Measurements from ENCODE around the gene NBEA.

The NBEA gene

DNA sequence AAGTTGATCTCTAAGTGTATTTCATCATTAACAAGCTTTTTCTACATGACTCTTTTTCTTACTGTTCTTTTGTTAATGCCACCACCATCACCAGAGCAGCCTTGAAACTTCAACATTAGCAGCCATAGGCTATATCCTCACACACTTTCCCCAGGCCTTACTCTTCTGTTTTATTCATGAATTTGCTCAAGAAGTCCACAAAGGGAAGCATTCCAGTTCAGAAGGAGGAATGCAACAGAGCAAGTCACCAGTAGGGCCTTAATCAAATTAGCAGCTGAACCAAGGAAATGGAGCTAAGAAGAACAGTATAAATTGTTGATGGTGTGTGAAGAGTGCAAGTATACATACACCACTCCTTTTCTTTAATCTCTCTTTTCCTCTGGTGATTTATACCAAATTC is 223.1 kb downstream of the NBEA start:
- in situ Hi-C loops (cut with MboI; ENCODE audit: low pct_unique_long_range_greater_than_20kb, low sequenced_read_pairs, unreplicated experiment): loop anchor here (25.0 kb wide), 3 partner anchors 1228 to 1628 kb away; no protein-coding TSS in a partner anchor
- TF ChIP-seq, protein P1, sequence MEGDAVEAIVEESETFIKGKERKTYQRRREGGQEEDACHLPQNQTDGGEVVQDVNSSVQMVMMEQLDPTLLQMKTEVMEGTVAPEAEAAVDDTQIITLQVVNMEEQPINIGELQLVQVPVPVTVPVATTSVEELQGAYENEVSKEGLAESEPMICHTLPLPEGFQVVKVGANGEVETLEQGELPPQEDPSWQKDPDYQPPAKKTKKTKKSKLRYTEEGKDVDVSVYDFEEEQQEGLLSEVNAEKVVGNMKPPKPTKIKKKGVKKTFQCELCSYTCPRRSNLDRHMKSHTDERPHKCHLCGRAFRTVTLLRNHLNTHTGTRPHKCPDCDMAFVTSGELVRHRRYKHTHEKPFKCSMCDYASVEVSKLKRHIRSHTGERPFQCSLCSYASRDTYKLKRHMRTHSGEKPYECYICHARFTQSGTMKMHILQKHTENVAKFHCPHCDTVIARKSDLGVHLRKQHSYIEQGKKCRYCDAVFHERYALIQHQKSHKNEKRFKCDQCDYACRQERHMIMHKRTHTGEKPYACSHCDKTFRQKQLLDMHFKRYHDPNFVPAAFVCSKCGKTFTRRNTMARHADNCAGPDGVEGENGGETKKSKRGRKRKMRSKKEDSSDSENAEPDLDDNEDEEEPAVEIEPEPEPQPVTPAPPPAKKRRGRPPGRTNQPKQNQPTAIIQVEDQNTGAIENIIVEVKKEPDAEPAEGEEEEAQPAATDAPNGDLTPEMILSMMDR (IDR thresholded peaks at IDR 0.05; ENCODE audit: extremely low read depth, insufficient read depth, missing control alignments): no peak
- DNase-seq (ENCODE audit: low spot score): no peak

DNA sequence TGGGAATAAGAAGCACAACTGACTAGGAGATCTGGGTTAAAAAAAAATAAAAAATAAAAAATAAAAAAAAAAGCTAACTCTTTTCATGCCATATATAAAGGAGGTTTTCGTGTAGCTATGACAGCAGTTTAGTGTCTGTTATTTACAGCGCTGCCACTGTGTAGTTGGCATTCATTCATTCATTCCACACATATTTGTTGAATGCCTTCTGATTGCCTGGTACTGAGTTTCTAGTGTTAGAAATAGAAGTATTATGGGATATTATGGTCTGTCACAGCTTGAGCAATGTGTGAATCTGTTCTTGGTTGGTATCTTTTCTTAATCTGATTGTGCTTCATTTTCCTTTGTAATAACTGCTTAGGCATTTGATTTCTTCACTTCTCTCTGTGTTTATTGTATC is 237.4 kb downstream of the NBEA start:
- in situ Hi-C loops (cut with MboI; ENCODE audit: low pct_unique_long_range_greater_than_20kb, low sequenced_read_pairs, unreplicated experiment): no loop called here
- no peak for DNase-seq (ENCODE audit: low spot score)
- TF ChIP-seq, protein P1 (IDR thresholded peaks at IDR 0.05; ENCODE audit: extremely low read depth, insufficient read depth, missing control alignments): no peak

DNA sequence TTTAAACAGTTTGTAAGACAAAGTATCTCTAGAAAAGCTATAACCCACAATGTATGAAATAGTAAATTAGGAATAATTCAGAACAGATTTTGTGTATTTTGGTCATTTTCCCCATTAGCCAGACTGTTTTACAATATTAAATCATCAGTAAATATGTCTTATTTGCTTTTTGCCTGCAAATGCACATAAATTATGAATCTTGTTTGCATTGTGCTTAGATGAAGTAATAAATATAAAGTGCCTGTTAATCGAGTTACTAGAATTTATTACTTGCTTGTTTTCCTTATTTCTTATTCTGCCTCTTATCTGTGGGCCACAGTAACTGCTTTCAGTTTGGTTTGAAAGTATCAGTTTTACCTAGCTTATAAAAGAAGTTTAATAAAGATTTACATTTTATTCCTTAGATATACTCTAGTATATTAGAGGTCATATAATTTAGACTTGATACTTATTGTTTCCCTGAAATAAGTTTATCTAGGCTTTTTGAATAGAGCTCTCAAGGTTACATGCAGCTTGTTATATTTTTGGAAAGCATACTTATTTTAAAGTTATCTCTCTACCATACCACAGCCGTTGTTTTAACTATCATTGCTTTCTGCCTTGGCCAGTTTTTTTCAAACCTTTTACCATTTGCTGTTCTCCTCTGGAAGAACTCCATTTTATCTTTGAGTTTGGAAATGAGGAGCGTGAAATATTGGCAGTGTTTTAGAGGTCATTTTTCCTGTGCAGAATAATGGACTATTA is 238.0 kb downstream of the NBEA start:
- no peak for DNase-seq (ENCODE audit: low spot score)
- in situ Hi-C loops (cut with MboI; ENCODE audit: low pct_unique_long_range_greater_than_20kb, low sequenced_read_pairs, unreplicated experiment): no loop called here
- TF ChIP-seq, protein P1 (IDR thresholded peaks at IDR 0.05; ENCODE audit: extremely low read depth, insufficient read depth, missing control alignments): no peak

DNA sequence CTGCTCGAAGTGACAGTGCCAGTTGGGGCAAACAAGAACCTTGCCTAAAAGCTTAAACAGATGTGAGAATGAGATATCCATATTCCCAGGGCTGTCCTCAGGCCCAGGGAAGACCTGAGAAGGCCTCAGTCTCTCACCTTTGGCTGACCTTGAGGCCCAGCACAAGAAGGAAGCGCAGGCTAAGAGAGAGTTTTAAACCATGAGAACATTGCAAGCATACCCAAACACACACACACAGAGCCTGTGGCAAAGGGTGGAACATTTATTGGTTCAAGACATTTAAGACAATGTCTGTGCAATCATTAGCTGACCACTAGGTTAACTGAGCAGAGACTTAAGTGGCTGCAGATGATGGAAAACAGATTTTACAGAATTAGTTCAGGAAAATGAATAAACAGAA is 248.2 kb downstream of the NBEA start:
- in situ Hi-C loops (cut with MboI; ENCODE audit: low pct_unique_long_range_greater_than_20kb, low sequenced_read_pairs, unreplicated experiment): no loop called here
- TF ChIP-seq, protein P1 (IDR thresholded peaks at IDR 0.05; ENCODE audit: extremely low read depth, insufficient read depth, missing control alignments): no peak
- DNase-seq (ENCODE audit: low spot score): no peak

DNA sequence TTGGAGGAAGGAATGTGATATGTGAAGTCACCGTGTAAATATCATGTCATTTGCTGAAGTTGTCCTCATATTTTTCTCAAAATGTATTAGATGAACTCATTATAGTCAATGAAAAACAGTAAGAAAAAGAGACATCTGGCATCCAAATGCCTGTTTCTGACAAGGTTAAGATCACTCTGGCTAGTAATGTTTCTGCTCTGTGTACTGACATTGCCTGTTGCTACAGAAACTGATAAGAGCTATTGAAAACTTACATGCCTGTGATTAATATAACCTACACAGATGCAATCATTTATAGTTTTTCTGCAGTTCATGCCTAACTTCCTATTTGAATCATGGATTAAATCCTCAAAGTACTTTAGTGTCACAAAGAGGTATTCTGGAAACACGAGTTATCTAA is 249.8 kb downstream of the NBEA start:
- DNase-seq (ENCODE audit: low spot score): no peak
- TF ChIP-seq, protein P1 (IDR thresholded peaks at IDR 0.05; ENCODE audit: extremely low read depth, insufficient read depth, missing control alignments): no peak
- in situ Hi-C loops (cut with MboI; ENCODE audit: low pct_unique_long_range_greater_than_20kb, low sequenced_read_pairs, unreplicated experiment): no loop called here

DNA sequence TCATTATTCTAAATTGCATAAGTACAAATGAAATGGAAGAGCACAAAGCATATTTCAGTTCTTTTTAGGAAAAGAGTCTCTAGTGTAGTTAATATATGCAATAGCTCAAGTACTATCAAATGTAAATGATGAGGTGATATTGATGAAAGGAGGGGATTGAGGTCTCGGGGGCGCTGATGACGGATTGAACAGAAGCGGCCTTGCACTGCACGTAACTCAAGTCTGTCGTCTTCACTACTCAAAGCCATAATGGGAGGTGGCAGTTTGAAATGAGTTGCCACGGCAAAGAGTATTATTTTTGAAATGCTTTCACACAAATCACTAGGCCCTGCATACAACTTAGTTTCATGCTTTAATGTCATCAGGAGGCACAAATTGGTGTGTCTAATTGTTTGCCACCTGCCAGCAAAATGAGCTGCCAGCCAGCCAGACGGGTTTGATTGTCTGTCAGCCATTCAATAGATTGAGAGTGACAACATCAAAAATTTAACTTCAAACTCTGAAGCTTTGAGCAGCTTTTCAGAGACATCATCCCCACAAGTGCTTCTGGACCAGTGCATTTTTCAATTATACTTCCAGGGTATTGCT is 256.6 kb downstream of the NBEA start:
- in situ Hi-C loops (cut with MboI; ENCODE audit: low pct_unique_long_range_greater_than_20kb, low sequenced_read_pairs, unreplicated experiment): no loop called here
- DNase-seq (ENCODE audit: low spot score): no peak
- TF ChIP-seq, protein P1 (IDR thresholded peaks at IDR 0.05; ENCODE audit: extremely low read depth, insufficient read depth, missing control alignments): no peak
